Ovary (tissue), 9 donors: ENCODE results near the gene POLE4. TPM values are rescaled to one million over a fixed set of nuclear protein-coding genes. Genes with fewer than 3 reads are reported as not detected.

Experiments used
- DNase-seq, 5 donors: peaks; one replicate each; pipeline ENCODE4 v3.0.0-alpha.2; 2019 to 2020
- H3K27ac ChIP-seq, 2 donors: fragments of 200-600 bp; one replicate each; pipeline versions ENCODE4 v1.5.1 to v1.8.0; 2019 to 2022
- H3K27me3 ChIP-seq: fragments of 200-600 bp; one replicate; pipeline ENCODE4 v1.8.0; 2022
- H3K36me3 ChIP-seq: fragments of 200-600 bp; sonication (generic); one replicate; pipeline ENCODE4 v1.5.1; 2019
- H3K4me1 ChIP-seq: one replicate; pipeline ENCODE4 v1.8.1; 2013; ENCODE audit warnings: mild to moderate bottlenecking, moderate library complexity; ENCODE audit not compliant: insufficient read depth
- H3K4me3 ChIP-seq: fragments of 200-600 bp; sonication (generic); one replicate; pipeline ENCODE4 v1.5.1; 2017
- H3K9me3 ChIP-seq, 2 donors: fragments of 200-600 bp in 1 of 2; sonication (generic) in 1 of 2; one replicate each; pipeline versions ENCODE4 v1.5.1 to v1.8.1; 2013 to 2019; ENCODE audit warnings: mild to moderate bottlenecking in 1 of 2, moderate library complexity in 1 of 2
- CTCF ChIP-seq, 3 donors: fragments of 450-650 bp in 2 of 3; fragments of 200-600 bp in 1 of 3; IDR thresholded peaks; one replicate each; pipeline versions ENCODE4 v1.5.1 to v1.8.0; 2016 to 2022; ENCODE audit warnings: antibody characterized with exemption in 3 of 3, mild to moderate bottlenecking in 1 of 3
- EP300 ChIP-seq: sonication (generic); formaldehyde crosslinking; IDR thresholded peaks from one replicate; pipeline ENCODE4 v1.6.1; 2017; ENCODE audit warnings: antibody characterized with exemption
- POLR2A ChIP-seq: fragments of 450-650 bp; IDR thresholded peaks from one replicate; pipeline ENCODE4 v1.6.1; 2017; ENCODE audit warnings: antibody characterized with exemption, mild to moderate bottlenecking, moderate library complexity
- WGBS, 3 donors: extraction: QIAGEN DNeasy Blood & Tissue Kit in 1 of 3; methylation state at CpG; one replicate each; pipeline versions ENCODE4 v1.1.5 to v1.1.7; 2013 to 2017; 5-methylcytosine and 5-hydroxymethylcytosine counted together
- intact Hi-C, 4 donors: fragments of 100-400 bp; cut with DNase I; formaldehyde crosslinking; loops; one replicate each; pipeline versions ENCODE4 v1.11.0 to v1.15.1; 2022 to 2023
- polyA plus RNA-seq, 2 donors: library from polyadenylated mRNA; stranded (reverse); fragments of 200-250 nt in 1 of 2; fragments of 350-450 nt in 1 of 2; fragmentation: Illumina TruSeq in 1 of 2; extraction: RNeasy Lipid Tissue Mini Kit (QIAGEN cat#74804) in 1 of 2; gene quantifications; one replicate each; pipeline ENCODE4 v1.2.3, GENCODE V29; 2013 to 2014
- total RNA-seq, 7 donors: library from RNA; depleted of rRNA in 2 of 7; stranded (reverse); fragments of >200 nt in 2 of 7; fragmentation: NEBNext Ultra II Directional in 3 of 7; extraction: Animal tissue kit (Norgen Biotek cat#: 25700) in 3 of 7; gene quantifications; one replicate each; pipeline versions ENCODE4 v1.1.0 to v1.2.4, GENCODE V29; 2016 to 2023
- donor health status: DM: no; HTN: no; CAD: no; lungs with moderate emphysema.
- donor health status: DM: no; HTN: no; CAD: no.
- donor health status: Bipolar disorder and iron deficiency.
- donor health status: DM: yes; HTN: yes; CAD: no.
- donor health status: DM: no; HTN: no; CAD: no.
- donor health status: DM: yes; HTN: yes; CAD: no.

The POLE4 gene
- total and polyA plus RNA-seq, 9 donors: 30.3 to 77.1 (median 47.5) TPM

- 66 to 73% (median 68%) methylated on average over 2 of the region's 2 CpGs for WGBS, 3 donors
- Histone ChIP-seq H3K27me3 (no peaks in the 10 kb centered on the region), H3K27ac (no peak overlapping the region), H3K4me1 (no peaks in the 10 kb centered on the region), H3K4me3 (no peak overlapping the region), H3K9me3 (no peaks in the 10 kb centered on the region), H3K36me3 (no peaks in the 10 kb centered on the region)
- intact Hi-C loops: no loop called here
- no peak for TF ChIP-seq CTCF (IDR thresholded peaks at IDR 0.05)
- no peak for TF ChIP-seq EP300
- TF ChIP-seq POLR2A: no peak
- DNase-seq: no peak
Observed at GRCh38 chr2:75003276-75003675, 44.8 kb downstream of the POLE4 start.

- WGBS, 3 donors: 72 to 78% (median 76%) methylated on average over 2 of the region's 2 CpGs
- H3K4me1 ChIP-seq: no peaks in the 10 kb centered on the region
Observed at GRCh38 chr2:75003773-75004172, 45.3 kb downstream of the POLE4 start.

GRCh38 chr2:75006041-75006440, 47.6 kb downstream of the POLE4 start:
- Histone ChIP-seq H3K4me3 (no peak overlapping the region), H3K36me3 (no peaks in the 10 kb centered on the region), H3K27me3 (no peaks in the 10 kb centered on the region), H3K27ac (no peak overlapping the region), H3K9me3 (no peaks in the 10 kb centered on the region), H3K4me1 (no peaks in the 10 kb centered on the region)
- no peak for DNase-seq
- intact Hi-C loops: no loop called here
- TF ChIP-seq CTCF (IDR thresholded peaks at IDR 0.05) (no peak), EP300 (no peak), POLR2A (no peak)

More at GRCh38 chr2:75003773-75004172, 45.3 kb downstream of the POLE4 start:
- DNase-seq: no peak
- intact Hi-C loops: no loop called here
- H3K36me3 ChIP-seq: no peaks in the 10 kb centered on the region
- H3K27me3 ChIP-seq: no peaks in the 10 kb centered on the region
- no peaks in the 10 kb centered on the region for H3K9me3 ChIP-seq
- no peak for TF ChIP-seq EP300
- no peak for TF ChIP-seq POLR2A
- no peak for TF ChIP-seq CTCF (IDR thresholded peaks at IDR 0.05)
- H3K27ac ChIP-seq: no peak overlapping the region
- no peak overlapping the region for H3K4me3 ChIP-seq

GRCh38 chr2:75007061-75007460, 48.6 kb downstream of the POLE4 start:
- Histone ChIP-seq H3K36me3 (no peaks in the 10 kb centered on the region), H3K4me3 (no peak overlapping the region), H3K27me3 (no peaks in the 10 kb centered on the region), H3K4me1 (no peaks in the 10 kb centered on the region), H3K27ac (no peak overlapping the region), H3K9me3 (no peaks in the 10 kb centered on the region)
- intact Hi-C loops: no loop called here
- DNase-seq: no peak
- 96 to 97% (median 96%) methylated on average over 4 of the region's 4 CpGs for WGBS, 3 donors
- no peak for TF ChIP-seq POLR2A
- TF ChIP-seq CTCF (IDR thresholded peaks at IDR 0.05): no peak
- no peak for TF ChIP-seq EP300

- intact Hi-C loops: no loop called here
- H3K9me3 ChIP-seq: no peaks in the 10 kb centered on the region
- no peak overlapping the region for H3K27ac ChIP-seq
- H3K4me1 ChIP-seq: no peaks in the 10 kb centered on the region
- no peak for TF ChIP-seq EP300
- TF ChIP-seq POLR2A: no peak
- TF ChIP-seq CTCF (IDR thresholded peaks at IDR 0.05): no peak
- WGBS, 3 donors: 94 to 96% (median 95%) methylated on average over 4 of the region's 4 CpGs
- H3K36me3 ChIP-seq: no peaks in the 10 kb centered on the region
- no peaks in the 10 kb centered on the region for H3K27me3 ChIP-seq
- no peak for DNase-seq
- H3K4me3 ChIP-seq: no peak overlapping the region
Observed at GRCh38 chr2:75007819-75008218, 49.4 kb downstream of the POLE4 start.
